C4-2B (cell line): ENCODE results near the gene WNT6.
A peak's percentile ranks its signal among the peaks of the same experiment; 100 is the strongest.

Experiments
- CTCF ChIP-seq: fragments of 450-650 bp; conservative IDR thresholded peaks from 2 replicates; pipeline ENCODE4 v1.5.1; 2017; ENCODE audit warnings: mild to moderate bottlenecking
- ZFX ChIP-seq: fragments of 450-650 bp; IDR thresholded peaks from 2 replicates; pipeline ENCODE4 v1.6.1; 2017

- TF ChIP-seq CTCF (peak; percentile 83), ZFX (no peak)
Measured at GRCh38 chr2:218852911-218853667, 6.5 kb upstream of the WNT6 start.
